ENCODE data around the gene ATRIP. TPM values are rescaled to one million over a fixed set of nuclear protein-coding genes. Genes with fewer than 3 reads are reported as not detected.
A peak's percentile ranks its signal among the peaks of the same experiment; 100 is the strongest.

Gene ATRIP
- polyA plus RNA-seq, 1 of the 3 experiments (the other 2 are of a cell fraction): 5.6 TPM

GRCh38 chr3:48502728-48503168 lies 56.2 kb downstream of the ATRIP start:
- DNase-seq: peak; percentile 82
- Histone ChIP-seq H3K27ac (ENCODE audit: low read depth in 2 of 2, low read length in 1 of 2) (peak overlapping the region in 1 of 2 experiments; percentile 81; a peak in 2 of 4 replicates), H2AFZ (ENCODE audit: low read depth) (no peak overlapping the region), H3K4me2 (peak overlapping the region; percentile 100), H3K4me1 (ENCODE audit: control insufficient read depth in 1 of 2, insufficient read depth in 2 of 2, low read depth in 1 of 2, low read length in 1 of 2) (peaks cover 14 to 42% of the 10 kb centered on the region in 2 experiments; a peak in 2 of 4 replicates), H3K9me3 (no peaks in the 10 kb centered on the region), H3K9me2 (no peaks in the 10 kb centered on the region), H3K9ac (no peak overlapping the region), H3K27me3 (ENCODE audit: insufficient read depth) (no peaks in the 10 kb centered on the region), H3K36me3 (replicated peaks in 1 of 2; ENCODE audit: control insufficient read depth in 1 of 2, insufficient read depth in 2 of 2, low read length in 1 of 2) (peaks cover 0 to 2% of the 10 kb centered on the region in 2 experiments), H3F3A (replicated peaks; ENCODE audit: insufficient read depth) (peaks cover 6% of the 10 kb centered on the region), H4K20me1 (ENCODE audit: insufficient read depth) (no peaks in the 10 kb centered on the region), H3K79me2 (ENCODE audit: insufficient read depth) (0 out of 2 replicates have a peak, but pooled peaks cover 3% of the 10 kb centered on the region), H3K4me3 (ENCODE audit: low read depth in 2 of 2, low read length in 1 of 2) (peak overlapping the region; percentile 59 to 78; a peak in 2 of 4 replicates)
- WGBS (ENCODE audit: low lambda C conversion rate): 80% methylated on average over 2 of the region's 6 CpGs
- CTCF ChIA-PET: interaction anchor here (1.2 to 3.3 kb wide), 3 partner anchors 30 to 67 kb away, joined by 3 to 14 read pairs (median 6); a partner anchor contains a TSS
- TF ChIP-seq MAX (IDR thresholded peaks at IDR 0.05; ENCODE audit: low read depth) (no peak), RCOR1 (IDR thresholded peaks at IDR 0.05; ENCODE audit: low read length) (peak; percentile 36; the same call in 1 of the 2 replicates), FOSL2 (IDR thresholded peaks at IDR 0.05; ENCODE audit: borderline replicate concordance, low read depth) (no peak), GABPA (IDR thresholded peaks at IDR 0.05; ENCODE audit: low read depth) (no peak), GATA2 (CRISPR knock-in tag; IDR thresholded peaks at IDR 0.05) (0 out of 2 replicates have a peak, but pooled peaks have one; percentile 12), NRF1 (IDR thresholded peaks at IDR 0.05; ENCODE audit: low read depth, low read length) (no peak), PBX3 (IDR thresholded peaks at IDR 0.05) (no peak), EP300 (IDR thresholded peaks at IDR 0.05; ENCODE audit: borderline replicate concordance in 1 of 2, low read depth in 1 of 2, low read length in 1 of 2) (peak in 1 of 2 experiments; percentile 69; a peak in 1 of 4 replicates), MXI1 (IDR thresholded peaks at IDR 0.05; ENCODE audit: low read depth, low read length) (peak; percentile 92)
- POLR2A ChIA-PET: interaction anchor here (2.4 kb wide), 1 partner anchor 33 kb away, joined by 6 read pairs; no protein-coding TSS in a partner anchor

DNA sequence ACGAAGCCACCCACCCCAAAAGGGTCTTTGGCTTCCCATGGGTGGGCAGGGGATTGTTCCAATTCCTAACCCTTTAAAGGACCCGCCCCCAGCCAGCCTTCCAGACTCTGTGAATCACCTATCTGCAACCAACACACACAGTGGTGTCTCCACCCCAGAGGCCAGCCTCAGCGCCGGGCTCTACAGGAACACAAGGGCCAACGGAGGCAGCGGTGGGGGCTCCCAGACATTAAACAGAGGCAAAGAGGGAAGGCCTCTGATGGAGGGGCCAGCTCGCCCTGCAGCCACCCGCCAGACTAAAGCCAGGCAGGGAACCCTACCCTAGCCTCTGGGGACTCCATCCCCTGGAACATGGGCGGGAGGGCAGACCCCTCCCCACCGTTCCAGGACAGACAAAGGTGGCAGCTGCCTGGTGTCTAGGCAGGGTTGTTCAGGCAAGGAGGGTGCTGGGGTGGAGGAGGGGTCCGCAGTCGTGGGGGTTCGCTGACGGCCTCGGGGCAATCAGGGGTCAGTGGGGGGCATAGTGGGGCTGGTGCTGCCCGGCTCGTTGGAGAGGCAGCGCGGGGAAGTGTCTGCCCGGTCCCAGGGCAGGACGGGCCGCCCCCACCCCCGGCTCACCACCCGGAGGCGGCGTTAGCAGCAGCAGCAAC lies 57.0 kb downstream of the ATRIP start:
- Histone ChIP-seq H3K9me2 (no peaks in the 10 kb centered on the region), H3F3A (replicated peaks; ENCODE audit: insufficient read depth) (peaks cover 13% of the 10 kb centered on the region), H3K27me3 (ENCODE audit: insufficient read depth) (no peaks in the 10 kb centered on the region), H3K27ac (ENCODE audit: low read depth in 2 of 2, low read length in 1 of 2) (peak overlapping the region; percentile 48 to 81; a peak in 3 of 4 replicates), H3K4me2 (peak overlapping the region; percentile 100), H3K36me3 (replicated peaks in 1 of 2; ENCODE audit: control insufficient read depth in 1 of 2, insufficient read depth in 2 of 2, low read length in 1 of 2) (no peaks in the 10 kb centered on the region), H3K9ac (peak overlapping the region; percentile 87), H3K79me2 (ENCODE audit: insufficient read depth) (0 out of 2 replicates have a peak, but pooled peaks cover 3% of the 10 kb centered on the region), H4K20me1 (ENCODE audit: insufficient read depth) (no peaks in the 10 kb centered on the region), H3K4me3 (ENCODE audit: low read depth in 2 of 2, low read length in 1 of 2) (peak overlapping the region; percentile 59 to 78), H2AFZ (ENCODE audit: low read depth) (peak overlapping the region; percentile 92), H3K9me3 (no peaks in the 10 kb centered on the region), H3K4me1 (ENCODE audit: control insufficient read depth in 1 of 2, insufficient read depth in 2 of 2, low read depth in 1 of 2, low read length in 1 of 2) (peaks cover 14 to 43% of the 10 kb centered on the region in 2 experiments; a peak in 2 of 4 replicates)
- DNase-seq: no peak
- no peak for TF ChIP-seq TCF12 (IDR thresholded peaks at IDR 0.05)
- TF ChIP-seq PBX3 (IDR thresholded peaks at IDR 0.05): no peak
- no peak for TF ChIP-seq NFIC (IDR thresholded peaks at IDR 0.05; ENCODE audit: borderline replicate concordance)
- no peak for TF ChIP-seq FOSL2 (IDR thresholded peaks at IDR 0.05; ENCODE audit: borderline replicate concordance, low read depth)
- ChIA-PET CTCF (interaction anchor here (1.2 to 3.3 kb wide), 4 partner anchors 31 to 68 kb away, joined by 3 to 14 read pairs (median 8); a partner anchor contains a TSS), POLR2A (interaction anchor here (1.0 to 2.4 kb wide), 3 partner anchors 31 to 40 kb away, joined by 3 to 9 read pairs (median 6); no protein-coding TSS in a partner anchor)
- 58% methylated on average over 9 of the region's 26 CpGs for WGBS (ENCODE audit: low lambda C conversion rate)
